Mucosa of rectum (tissue), 2 donors: ENCODE measurements around the gene ULBP1.
"Not testable (repeated sequence)": the region's sequence is repeated elsewhere in the genome, so short reads cannot be mapped to it uniquely, and the experiment has no call there.

Experiments used
- H3K27ac ChIP-seq, 2 donors: one replicate each; pipeline ENCODE4 v1.7.0; 2013; ENCODE audit warnings: inconsistent platforms in 2 of 2, low read depth in 2 of 2, low read length in 2 of 2
- H3K27me3 ChIP-seq, 2 donors: one replicate each; pipeline ENCODE4 v1.7.0; 2013; ENCODE audit warnings: low read length in 2 of 2; ENCODE audit not compliant: control insufficient read depth in 2 of 2, insufficient read depth in 2 of 2
- H3K36me3 ChIP-seq, 2 donors: one replicate each; pipeline ENCODE4 v1.7.0; 2013; ENCODE audit warnings: low read length in 2 of 2; ENCODE audit not compliant: control insufficient read depth in 2 of 2, insufficient read depth in 2 of 2
- H3K4me1 ChIP-seq, 2 donors: one replicate each; pipeline ENCODE4 v1.7.0; 2013; ENCODE audit warnings: low read length in 2 of 2, mild to moderate bottlenecking in 1 of 2; ENCODE audit not compliant: control insufficient read depth in 2 of 2, insufficient read depth in 2 of 2
- H3K4me3 ChIP-seq, 2 donors: one replicate each; pipeline ENCODE4 v1.7.0; 2013; ENCODE audit warnings: low read length in 2 of 2
- H3K9ac ChIP-seq, 2 donors: one replicate each; pipeline ENCODE4 v1.7.0; 2013; ENCODE audit warnings: low read length in 2 of 2, low read depth in 1 of 2, mild to moderate bottlenecking in 1 of 2
- H3K9me3 ChIP-seq, 2 donors: one replicate each; pipeline ENCODE4 v1.7.0; 2013; ENCODE audit warnings: low read length in 2 of 2; ENCODE audit not compliant: control insufficient read depth in 2 of 2
- donor health status: healthy.
- donor health status: Normal muscosa, but diverticular disease.

ULBP1 gene

DNA sequence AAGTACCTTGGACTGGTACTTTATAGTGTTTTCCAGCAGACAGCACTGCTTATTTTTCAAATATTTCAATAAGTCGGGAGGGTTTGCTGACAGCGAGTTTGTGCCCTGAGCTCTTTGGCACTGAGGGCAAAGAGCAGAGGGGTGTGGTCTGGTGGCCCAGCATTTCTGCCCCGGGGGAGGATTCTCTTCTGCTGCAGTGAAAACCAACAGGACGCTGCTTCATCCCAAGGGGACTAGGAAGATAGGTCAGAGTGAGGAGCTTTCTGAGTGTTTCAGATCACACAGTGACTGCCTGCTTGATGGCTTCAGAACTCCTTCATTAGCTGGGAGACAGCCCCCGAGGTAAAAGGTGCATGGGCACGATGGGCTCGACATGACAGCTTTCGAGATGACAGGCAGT, 13.3 kb upstream of the ULBP1 start:
- no peak overlapping the region for H3K4me3 ChIP-seq
- no peaks in the 10 kb centered on the region for H3K36me3 ChIP-seq
- no peak overlapping the region for H3K27ac ChIP-seq
- no peak overlapping the region for H3K9ac ChIP-seq
- H3K27me3 ChIP-seq: peaks cover 35 to 42% of the 10 kb centered on the region in 2 donors
- no peaks in the 10 kb centered on the region for H3K4me1 ChIP-seq
- no peaks in the 10 kb centered on the region for H3K9me3 ChIP-seq

DNA sequence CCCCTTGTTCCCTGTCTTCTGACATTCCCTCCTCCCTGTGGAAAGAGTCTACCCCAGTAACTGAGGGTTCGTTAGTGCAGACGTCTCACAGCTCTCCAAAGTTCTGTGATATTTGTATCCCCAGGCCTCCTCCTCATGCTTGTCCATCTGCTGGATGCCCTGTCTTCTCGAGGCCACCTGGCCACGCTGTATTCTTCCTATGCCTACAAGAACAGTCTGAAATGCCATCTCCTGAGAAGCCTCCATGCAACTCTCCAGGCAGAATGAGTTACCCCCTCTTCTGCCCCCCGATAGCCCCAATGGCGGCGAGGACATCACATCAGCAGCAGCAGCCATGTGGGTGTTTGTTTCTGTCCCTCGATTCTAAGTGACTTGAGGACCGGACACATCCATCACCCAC, 12.6 kb upstream of the ULBP1 start:
- no peak overlapping the region for H3K4me3 ChIP-seq
- no peak overlapping the region for H3K9ac ChIP-seq
- peaks cover 41 to 49% of the 10 kb centered on the region in 2 donors for H3K27me3 ChIP-seq
- no peaks in the 10 kb centered on the region for H3K36me3 ChIP-seq
- H3K27ac ChIP-seq: no peak overlapping the region
- no peaks in the 10 kb centered on the region for H3K4me1 ChIP-seq
- H3K9me3 ChIP-seq: no peaks in the 10 kb centered on the region

- H3K4me1 ChIP-seq: no peaks in the 10 kb centered on the region
- peaks cover 44 to 51% of the 10 kb centered on the region in 2 donors for H3K27me3 ChIP-seq
- no peak overlapping the region for H3K27ac ChIP-seq
- H3K4me3 ChIP-seq: no peak overlapping the region
- H3K36me3 ChIP-seq: no peaks in the 10 kb centered on the region
- no peaks in the 10 kb centered on the region for H3K9me3 ChIP-seq
- no peak overlapping the region for H3K9ac ChIP-seq
Measured at GRCh38 chr6:149951626-149952025, 12.1 kb upstream of the ULBP1 start.

DNA sequence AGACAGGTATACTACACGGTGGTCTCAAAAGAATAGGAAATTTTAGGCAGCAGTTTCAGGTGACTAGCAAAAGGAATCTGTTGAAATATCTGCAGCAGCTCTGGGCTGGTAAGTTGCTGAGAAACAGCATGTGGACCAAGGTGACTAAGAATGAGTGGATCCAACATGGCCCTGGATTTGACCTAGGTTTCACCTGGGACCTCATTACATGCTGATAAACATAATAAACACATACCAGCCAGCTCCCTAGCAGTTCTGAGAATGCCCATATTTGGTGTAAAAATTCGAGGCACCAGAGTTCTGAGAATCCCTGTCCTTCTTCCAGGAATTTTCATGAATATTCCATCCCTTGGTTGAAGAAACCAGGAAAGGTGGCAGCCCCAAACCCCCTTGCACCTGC, 10.4 kb upstream of the ULBP1 start:
- peaks cover 46 to 55% of the 10 kb centered on the region in 2 donors for H3K27me3 ChIP-seq
- H3K9ac ChIP-seq, H3K27ac ChIP-seq, H3K36me3 ChIP-seq, H3K9me3 ChIP-seq, H3K4me3 ChIP-seq, H3K4me1 ChIP-seq: not testable (repeated sequence)

DNA sequence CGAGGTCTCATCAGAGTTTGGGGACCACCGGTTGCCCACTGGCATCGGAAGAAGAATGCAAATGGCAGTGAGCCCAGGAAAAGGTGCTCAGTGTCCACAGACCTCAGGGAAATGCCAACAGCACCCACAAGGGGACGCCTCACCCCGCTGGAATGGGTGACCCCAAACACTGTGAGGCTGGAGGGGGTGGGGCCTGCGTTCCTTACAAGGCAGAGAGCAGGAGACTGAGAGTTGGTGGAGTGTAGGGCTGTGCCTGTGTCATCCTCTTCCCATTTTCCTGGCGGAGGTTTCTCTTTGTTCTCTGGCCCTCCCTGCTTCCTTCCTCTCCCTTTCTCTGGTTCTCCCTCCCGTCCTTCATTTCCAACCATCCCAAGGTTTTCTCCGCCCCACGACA, 9.8 kb upstream of the ULBP1 start:
- H3K4me3 ChIP-seq, H3K36me3 ChIP-seq, H3K27ac ChIP-seq, H3K9ac ChIP-seq, H3K9me3 ChIP-seq, H3K4me1 ChIP-seq: not testable (repeated sequence)
- H3K27me3 ChIP-seq: peaks cover 47 to 54% of the 10 kb centered on the region in 2 donors

DNA sequence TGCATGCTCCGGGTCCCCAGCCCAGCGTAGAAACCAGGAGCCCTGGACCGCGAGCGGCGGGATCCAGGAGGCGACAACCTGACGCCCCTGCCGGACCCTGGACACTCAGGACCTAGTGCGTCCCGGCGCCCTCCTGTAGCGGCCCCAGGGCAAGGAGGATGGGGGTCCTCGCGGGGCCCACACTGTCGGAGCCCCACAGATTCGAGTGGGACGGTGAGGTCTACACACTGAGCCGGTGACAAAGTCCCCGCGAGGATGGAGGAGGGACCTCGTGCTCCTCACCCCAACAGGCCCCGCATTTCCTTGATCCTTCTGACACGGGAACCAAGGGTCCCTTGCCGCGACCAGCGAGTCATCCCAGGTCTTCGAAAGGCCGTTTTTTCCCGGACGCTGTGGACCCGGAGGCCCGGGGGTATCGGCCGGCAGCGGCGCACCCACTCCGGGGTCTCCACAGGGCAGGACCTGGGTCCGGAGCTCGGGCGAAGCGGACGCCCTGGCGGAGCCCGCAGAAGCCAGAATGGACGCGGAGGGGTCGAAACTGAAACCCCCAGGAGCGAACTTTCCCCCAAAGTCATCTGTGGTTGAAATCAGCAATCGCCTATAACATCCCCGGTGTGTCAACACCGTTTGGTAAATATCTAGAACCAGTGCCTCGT, 9.3 kb upstream of the ULBP1 start:
- not testable (repeated sequence) for H3K36me3 ChIP-seq, H3K4me3 ChIP-seq, H3K9ac ChIP-seq, H3K4me1 ChIP-seq, H3K9me3 ChIP-seq, H3K27ac ChIP-seq
- H3K27me3 ChIP-seq: peaks cover 52 to 58% of the 10 kb centered on the region in 2 donors

DNA sequence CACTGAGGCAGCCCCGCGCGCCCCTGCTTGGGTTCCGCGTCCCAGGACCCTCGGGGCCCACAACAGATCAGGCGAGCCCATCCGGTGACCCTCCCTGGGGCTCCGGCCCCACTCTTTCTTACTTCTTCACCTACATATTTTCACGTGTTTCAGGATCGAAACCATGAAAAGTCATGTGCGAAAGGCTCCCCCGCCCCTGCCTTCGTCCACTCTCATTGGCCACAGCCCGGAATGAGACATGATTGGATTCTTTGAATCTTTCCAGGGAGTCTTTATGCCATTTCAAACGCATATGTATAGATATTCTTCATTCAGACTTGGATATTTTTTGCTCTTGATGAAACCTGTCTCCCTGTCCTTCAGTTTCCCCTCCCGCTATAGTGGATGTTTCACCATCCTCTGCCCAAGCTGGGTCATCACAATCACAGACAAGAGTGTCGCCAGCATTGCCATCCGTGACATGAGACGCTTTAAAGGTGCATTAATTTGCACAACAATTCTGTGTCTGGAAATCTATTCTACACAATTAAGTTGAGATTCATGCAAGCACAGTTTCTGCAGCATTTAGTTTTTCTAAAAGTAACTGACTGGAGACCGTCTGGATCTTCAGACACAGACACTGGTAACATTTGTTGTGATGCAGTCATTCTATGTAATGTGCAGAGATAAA, 8.6 kb upstream of the ULBP1 start:
- H3K4me3 ChIP-seq, H3K9ac ChIP-seq, H3K27ac ChIP-seq, H3K9me3 ChIP-seq, H3K4me1 ChIP-seq, H3K36me3 ChIP-seq: not testable (repeated sequence)
- H3K27me3 ChIP-seq: peaks cover 53 to 56% of the 10 kb centered on the region in 2 donors

DNA sequence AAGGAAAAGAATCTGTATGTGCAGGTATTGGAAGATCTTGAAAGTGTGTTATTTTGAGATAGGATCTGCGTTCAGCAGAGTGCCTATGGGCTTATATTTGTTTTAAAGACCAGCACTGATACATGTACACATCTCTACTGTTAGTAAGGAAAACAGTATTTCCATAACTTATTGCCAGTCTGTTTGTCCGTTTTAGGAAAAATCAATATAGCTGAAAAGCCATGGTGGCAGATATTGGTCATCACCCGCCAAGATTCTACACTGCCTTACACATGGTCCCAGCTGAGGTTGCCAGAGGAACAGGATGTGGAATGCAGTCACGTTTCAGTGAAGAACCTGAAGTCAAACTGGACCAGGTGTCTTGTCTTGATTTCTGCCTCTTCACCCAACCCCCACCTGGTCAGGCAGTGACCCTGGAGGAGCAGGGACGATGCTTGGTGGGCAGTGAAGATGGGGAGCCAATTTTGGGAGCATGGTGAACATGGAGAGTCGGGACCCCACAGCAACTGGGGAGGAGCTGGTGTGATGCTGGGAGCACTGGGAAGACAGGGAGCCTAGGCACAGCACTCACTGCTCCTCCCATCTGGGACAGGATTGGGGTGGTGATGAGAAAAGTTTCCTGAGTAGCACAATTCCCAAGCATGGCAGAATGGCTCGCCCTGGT, 8.0 kb upstream of the ULBP1 start:
- H3K9ac ChIP-seq, H3K4me3 ChIP-seq, H3K36me3 ChIP-seq, H3K9me3 ChIP-seq, H3K4me1 ChIP-seq, H3K27ac ChIP-seq: not testable (repeated sequence)
- H3K27me3 ChIP-seq: peaks cover 52 to 57% of the 10 kb centered on the region in 2 donors

DNA sequence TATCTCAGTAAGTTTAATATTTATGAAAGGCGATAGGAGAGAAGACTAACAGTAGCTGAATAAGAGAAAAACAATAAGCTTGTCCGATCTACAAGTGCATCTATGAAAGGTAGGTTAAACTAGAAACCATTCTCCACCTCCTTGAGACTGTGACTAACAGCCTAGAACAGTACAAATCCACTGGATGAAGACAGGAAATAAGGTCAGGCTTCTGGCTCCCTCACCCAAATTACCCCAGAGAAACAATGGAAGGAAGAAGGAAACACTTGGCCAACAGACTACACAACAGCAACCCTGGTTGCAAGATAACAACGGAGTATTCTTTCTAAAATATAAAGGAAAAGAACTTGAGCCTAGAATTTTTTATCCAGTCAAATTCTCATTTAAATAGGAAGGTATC, 5.6 kb upstream of the ULBP1 start:
- H3K4me3 ChIP-seq, H3K4me1 ChIP-seq, H3K27ac ChIP-seq, H3K9ac ChIP-seq, H3K9me3 ChIP-seq, H3K36me3 ChIP-seq: not testable (repeated sequence)
- peaks cover 53 to 56% of the 10 kb centered on the region in 2 donors for H3K27me3 ChIP-seq

DNA sequence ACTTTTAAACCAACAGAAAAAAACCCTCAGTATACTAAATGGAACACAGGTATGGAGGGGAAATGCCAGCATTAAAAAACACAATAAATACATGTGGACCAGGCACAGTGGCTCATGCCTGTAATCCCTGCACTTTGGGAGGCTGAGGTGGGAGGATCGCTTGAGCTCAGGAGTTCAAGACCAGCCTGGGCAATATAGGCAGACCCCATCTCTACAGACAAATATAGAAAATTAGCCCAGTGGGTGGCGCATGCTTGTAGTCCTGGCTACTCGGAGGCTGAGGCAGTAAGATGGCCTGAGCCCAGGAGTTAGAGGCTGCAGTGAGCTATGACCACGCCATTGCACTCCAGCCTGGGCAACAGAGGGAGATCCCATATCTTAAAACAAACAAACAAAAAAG, 3.9 kb upstream of the ULBP1 start:
- H3K9me3 ChIP-seq, H3K9ac ChIP-seq, H3K27ac ChIP-seq, H3K36me3 ChIP-seq, H3K4me3 ChIP-seq: not testable (repeated sequence)
- H3K27me3 ChIP-seq: peaks cover 59 to 65% of the 10 kb centered on the region in 2 donors
- peaks cover 9 to 11% of the 10 kb centered on the region in 2 donors for H3K4me1 ChIP-seq
